CD4-positive, alpha-beta T cell (primary cell): ENCODE data around the gene CCL13. TPM values are rescaled to one million over a fixed set of nuclear protein-coding genes. Genes with fewer than 3 reads are reported as not detected.

Source experiments
- ATAC-seq: fragments of 200-7000 bp; cut with Tn5 transposase; one replicate; pipeline ENCODE4 v1.10.0; 2022; ENCODE audit warnings: mild to moderate bottlenecking; ENCODE audit not compliant: poor library complexity
- CTCF ChIA-PET: fragments of 350-600 bp; sonication (Branson Sonifier 250); formaldehyde crosslinking; loops from one replicate; lab custom pipeline; 2021; ENCODE audit warnings: antibody characterized with exemption, inconsistent platforms; lab: Charles Lee
- POLR2A ChIA-PET: fragments of 350-600 bp; sonication (Branson Sonifier 250); formaldehyde crosslinking; loops from one replicate; lab custom pipeline; 2021; ENCODE audit warnings: antibody characterized with exemption, inconsistent platforms; lab: Charles Lee
- DNase-seq, 14 experiments: peaks; one replicate each; pipeline ENCODE4 v3.0.0-alpha.2; 2013 to 2020; ENCODE audit warnings: mixed read lengths in 2 of 14
- H3K27ac ChIP-seq, 2 donors: one replicate each; pipeline versions ENCODE4 v1.5.1 to v1.7.0; 2013; ENCODE audit warnings: low read length in 2 of 2, low read depth in 1 of 2, mild to moderate bottlenecking in 1 of 2
- H3K27me3 ChIP-seq, 2 experiments: 1 replicate in 1 of 2; 2 replicates in 1 of 2; pipeline versions ENCODE4 v1.6.1 to v1.7.0; 2013; ENCODE audit warnings: low read length in 2 of 2, control low read depth in 1 of 2, mild to moderate bottlenecking in 1 of 2, moderate library complexity in 1 of 2; ENCODE audit not compliant: insufficient read depth in 2 of 2, control insufficient read depth in 1 of 2
- H3K36me3 ChIP-seq: one replicate; pipeline ENCODE4 v1.6.1; 2013; ENCODE audit warnings: low read length, control low read depth; ENCODE audit not compliant: insufficient read depth
- H3K4me1 ChIP-seq: one replicate; pipeline ENCODE4 v1.6.1; 2013; ENCODE audit warnings: low read length, control low read depth; ENCODE audit not compliant: insufficient read depth
- H3K4me3 ChIP-seq: one replicate; pipeline ENCODE4 v1.5.1; 2013; ENCODE audit warnings: mild to moderate bottlenecking, low read length, moderate library complexity
- H3K9me3 ChIP-seq, 2 experiments: 1 replicate in 1 of 2; 2 replicates in 1 of 2; pipeline versions ENCODE4 v1.6.1 to v1.7.0; 2013; ENCODE audit warnings: low read length in 2 of 2, mild to moderate bottlenecking in 2 of 2, control low read depth in 1 of 2, moderate library complexity in 1 of 2; ENCODE audit not compliant: control insufficient read depth in 1 of 2, insufficient read depth in 1 of 2
- H3K27ac Mint-ChIP-seq: one replicate; pipeline ENCODE4 v1.8.0; 2020; ENCODE audit warnings: mixed read lengths
- H3K27me3 Mint-ChIP-seq: one replicate; pipeline ENCODE4 v1.8.0; 2021; ENCODE audit warnings: mixed read lengths
- H3K36me3 Mint-ChIP-seq: one replicate; pipeline ENCODE4 v1.8.0; 2021; ENCODE audit warnings: low read depth, mixed read lengths
- H3K4me1 Mint-ChIP-seq: one replicate; pipeline ENCODE4 v1.8.0; 2021; ENCODE audit warnings: low read depth, mixed read lengths
- H3K4me3 Mint-ChIP-seq: one replicate; pipeline ENCODE4 v1.8.0; 2020; ENCODE audit warnings: mild to moderate bottlenecking, mixed read lengths
- H3K9me3 Mint-ChIP-seq: one replicate; pipeline ENCODE4 v1.8.0; 2020; ENCODE audit warnings: mixed read lengths
- intact Hi-C, 2 experiments: fragments of 100-400 bp; cut with DNase I in 1 of 2; cut with micrococcal nuclease in 1 of 2; formaldehyde crosslinking; loops; one replicate each; pipeline versions ENCODE4 v1.15.1 to v1.9.0; 2023 to 2025; cut with DNase I, micrococcal nuclease
- total RNA-seq, 174 experiments: library from RNA in 2 of 174; stranded (reverse) in 2 of 174; gene quantifications; one replicate each; pipeline ENCODE4 v1.2.3 and lab custom pipeline; 2021 to 2026
- TF ChIP-seq, protein P1 (sequence below): fragments of 200-600 bp; IDR thresholded peaks from one replicate; pipeline ENCODE4 v1.8.0; 2022; ENCODE audit warnings: antibody characterized with exemption, mild to moderate bottlenecking

CCL13 gene
- total RNA-seq, 2 experiments from 2014 or later = not detected

DNA sequence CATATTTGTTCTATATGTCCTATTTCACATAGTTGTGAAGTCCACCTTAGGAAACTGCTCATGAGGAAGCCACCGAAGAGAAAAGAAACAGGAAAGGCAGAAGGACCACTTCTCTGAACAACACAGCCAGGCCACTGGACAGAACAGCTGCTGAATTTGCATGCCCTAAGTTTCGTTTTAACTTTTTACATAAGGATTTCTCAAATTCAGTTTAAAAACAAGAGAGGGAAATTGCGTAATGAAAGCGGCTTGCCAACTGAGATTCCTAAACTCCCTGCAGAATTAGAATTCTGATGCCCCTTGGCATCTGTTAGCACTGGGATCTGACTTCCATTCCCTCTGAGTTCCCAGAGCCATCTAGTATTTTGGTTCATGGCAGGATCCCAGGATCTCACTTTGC, 42.0 kb upstream of the CCL13 start:
- TF ChIP-seq, protein P1, sequence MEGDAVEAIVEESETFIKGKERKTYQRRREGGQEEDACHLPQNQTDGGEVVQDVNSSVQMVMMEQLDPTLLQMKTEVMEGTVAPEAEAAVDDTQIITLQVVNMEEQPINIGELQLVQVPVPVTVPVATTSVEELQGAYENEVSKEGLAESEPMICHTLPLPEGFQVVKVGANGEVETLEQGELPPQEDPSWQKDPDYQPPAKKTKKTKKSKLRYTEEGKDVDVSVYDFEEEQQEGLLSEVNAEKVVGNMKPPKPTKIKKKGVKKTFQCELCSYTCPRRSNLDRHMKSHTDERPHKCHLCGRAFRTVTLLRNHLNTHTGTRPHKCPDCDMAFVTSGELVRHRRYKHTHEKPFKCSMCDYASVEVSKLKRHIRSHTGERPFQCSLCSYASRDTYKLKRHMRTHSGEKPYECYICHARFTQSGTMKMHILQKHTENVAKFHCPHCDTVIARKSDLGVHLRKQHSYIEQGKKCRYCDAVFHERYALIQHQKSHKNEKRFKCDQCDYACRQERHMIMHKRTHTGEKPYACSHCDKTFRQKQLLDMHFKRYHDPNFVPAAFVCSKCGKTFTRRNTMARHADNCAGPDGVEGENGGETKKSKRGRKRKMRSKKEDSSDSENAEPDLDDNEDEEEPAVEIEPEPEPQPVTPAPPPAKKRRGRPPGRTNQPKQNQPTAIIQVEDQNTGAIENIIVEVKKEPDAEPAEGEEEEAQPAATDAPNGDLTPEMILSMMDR = no peak
- Histone ChIP-seq H3K4me1 (no peaks in the 10 kb centered on the region), H3K36me3 (no peaks in the 10 kb centered on the region), H3K4me3 (no peak overlapping the region), H3K9me3 (no peaks in the 10 kb centered on the region), H3K27me3 (peaks cover 5 to 7% of the 10 kb centered on the region in 2 experiments), H3K27ac (no peak overlapping the region)
- intact Hi-C loops = no loop called here
- Mint-ChIP-seq H3K27me3 (peaks cover 35% of the 10 kb centered on the region), H3K4me1 (no peaks in the 10 kb centered on the region), H3K36me3 (no peaks in the 10 kb centered on the region), H3K27ac (no peak overlapping the region), H3K4me3 (no peak overlapping the region), H3K9me3 (no peaks in the 10 kb centered on the region)
- ATAC-seq (no peak), DNase-seq (no peak)
- POLR2A ChIA-PET = no interaction called here
- CTCF ChIA-PET = no interaction called here

DNA sequence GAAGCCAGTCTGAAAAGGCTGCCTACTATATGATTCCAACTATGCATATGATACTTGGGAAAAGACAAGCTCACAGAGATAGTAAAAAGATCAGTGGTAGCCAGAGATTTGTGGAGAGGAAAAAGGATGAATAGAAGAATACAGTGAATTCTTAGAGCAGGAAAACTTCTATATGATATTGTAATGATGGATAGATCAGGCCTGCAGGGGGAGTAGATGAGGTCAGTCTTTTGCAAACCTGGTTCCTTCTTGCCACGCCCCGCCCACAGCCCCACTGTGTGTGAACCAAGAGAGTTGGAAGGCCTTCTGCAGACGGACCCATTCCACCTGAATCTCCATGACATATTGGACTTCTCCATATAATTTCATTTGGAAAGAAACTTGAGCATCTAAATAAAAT, 37.8 kb upstream of the CCL13 start:
- DNase-seq = peak in 2 of 14 experiments; percentile 13 to 20
- no peak for ATAC-seq
- no peaks in the 10 kb centered on the region for H3K36me3 ChIP-seq
- no peaks in the 10 kb centered on the region for H3K4me1 Mint-ChIP-seq
- no peaks in the 10 kb centered on the region for H3K9me3 Mint-ChIP-seq
- H3K27me3 ChIP-seq = peaks cover 0 to 7% of the 10 kb centered on the region in 2 experiments
- TF ChIP-seq, protein P1 = no peak
- no peaks in the 10 kb centered on the region for H3K36me3 Mint-ChIP-seq
- CTCF ChIA-PET = no interaction called here
- H3K4me3 ChIP-seq = no peak overlapping the region
- no peaks in the 10 kb centered on the region for H3K4me1 ChIP-seq
- POLR2A ChIA-PET = no interaction called here
- peaks cover 23% of the 10 kb centered on the region for H3K27me3 Mint-ChIP-seq
- no peaks in the 10 kb centered on the region for H3K9me3 ChIP-seq
- intact Hi-C loops = no loop called here
- H3K4me3 Mint-ChIP-seq = no peak overlapping the region
- H3K27ac ChIP-seq = no peak overlapping the region
- H3K27ac Mint-ChIP-seq = no peak overlapping the region

DNA sequence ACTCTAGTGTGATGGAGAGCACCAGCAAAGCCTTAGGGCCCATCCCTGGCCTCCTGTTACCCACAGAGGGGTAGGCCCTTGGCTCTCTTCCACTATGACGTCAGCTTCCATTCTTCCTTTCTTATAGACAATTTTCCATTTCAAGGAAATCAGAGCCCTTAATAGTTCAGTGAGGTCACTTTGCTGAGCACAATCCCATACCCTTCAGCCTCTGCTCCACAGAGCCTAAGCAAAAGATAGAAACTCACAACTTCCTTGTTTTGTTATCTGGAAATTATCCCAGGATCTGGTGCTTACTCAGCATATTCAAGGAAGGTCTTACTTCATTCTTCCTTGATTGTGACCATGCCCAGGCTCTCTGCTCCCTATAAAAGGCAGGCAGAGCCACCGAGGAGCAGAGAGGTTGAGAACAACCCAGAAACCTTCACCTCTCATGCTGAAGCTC, 37.2 kb upstream of the CCL13 start, which contains the start of gene CCL8:
TSS of gene CCL8 (plus strand) at position 397 of the 445 bp plus-strand sequence. CDS start 67 bp downstream, outside the sequence.
- H3K4me1 ChIP-seq = no peaks in the 10 kb centered on the region
- TF ChIP-seq, protein P1 = no peak
- Mint-ChIP-seq H3K4me1 (no peaks in the 10 kb centered on the region), H3K36me3 (no peaks in the 10 kb centered on the region), H3K4me3 (no peak within 1 kb of the TSS), H3K27me3 (peaks cover 20% of the 10 kb centered on the region), H3K9me3 (no peaks in the 10 kb centered on the region), H3K27ac (no peak within 1 kb of the TSS)
- CTCF ChIA-PET = no interaction called here
- H3K4me3 ChIP-seq = no peak within 1 kb of the TSS
- intact Hi-C loops = no loop called here
- no peaks in the 10 kb centered on the region for H3K9me3 ChIP-seq
- ATAC-seq (no peak), DNase-seq (no peak)
- POLR2A ChIA-PET = no interaction called here
- no peaks in the 10 kb centered on the region for H3K36me3 ChIP-seq
- H3K27ac ChIP-seq = no peak within 1 kb of the TSS
- H3K27me3 ChIP-seq = peaks cover 0 to 5% of the 10 kb centered on the region in 2 experiments
